ENCODE measurements around the gene PEX10.

The PEX10 gene

GRCh38 chr1:2388004-2388913 is 24.1 kb downstream of the PEX10 start:
- no peak for DNase-seq (ENCODE audit: low read depth in 2 of 2)

GRCh38 chr1:2386636-2387611 is 25.4 kb downstream of the PEX10 start:
- DNase-seq (ENCODE audit: low read depth in 2 of 2): no peak

- DNase-seq (ENCODE audit: low read depth in 2 of 2): no peak
These were observed 26.6 kb downstream of the PEX10 start for GRCh38 chr1:2385606-2386280.

- no peak for DNase-seq (ENCODE audit: low read depth in 2 of 2)
These were observed 27.4 kb downstream of the PEX10 start for GRCh38 chr1:2384941-2385481.

GRCh38 chr1:2384130-2384860 is 28.1 kb downstream of the PEX10 start:
- DNase-seq (ENCODE audit: low read depth in 2 of 2): no peak

GRCh38 chr1:2383576-2383975 is 28.8 kb downstream of the PEX10 start:
- no peak for DNase-seq (ENCODE audit: low read depth in 2 of 2)

- no peak for DNase-seq (ENCODE audit: low read depth in 2 of 2)
These were observed 29.6 kb downstream of the PEX10 start for GRCh38 chr1:2382621-2383361.

GRCh38 chr1:2381741-2382620 is 30.4 kb downstream of the PEX10 start:
- peak; percentile 52 to 59 for DNase-seq (ENCODE audit: low read depth in 2 of 2)

- DNase-seq (ENCODE audit: low read depth in 2 of 2): no peak
These were observed 31.4 kb downstream of the PEX10 start for GRCh38 chr1:2380816-2381591.

GRCh38 chr1:2379733-2380404 is 32.5 kb downstream of the PEX10 start:
- no peak for DNase-seq (ENCODE audit: low read depth in 2 of 2)

- DNase-seq (ENCODE audit: low read depth in 2 of 2): no peak
These were observed 33.2 kb downstream of the PEX10 start for GRCh38 chr1:2378956-2379732.

GRCh38 chr1:2378441-2378851 is 33.9 kb downstream of the PEX10 start:
- no peak for DNase-seq (ENCODE audit: low read depth in 2 of 2)

- DNase-seq (ENCODE audit: low read depth in 2 of 2): no peak
These were observed 34.5 kb downstream of the PEX10 start for GRCh38 chr1:2377751-2378440.

GRCh38 chr1:2376931-2377672 is 35.3 kb downstream of the PEX10 start:
- DNase-seq (ENCODE audit: low read depth in 2 of 2): no peak

- no peak for DNase-seq (ENCODE audit: low read depth in 2 of 2)
These were observed 36.1 kb downstream of the PEX10 start for GRCh38 chr1:2376261-2376741.

GRCh38 chr1:2375923-2376260 is 36.5 kb downstream of the PEX10 start:
- no peak for DNase-seq (ENCODE audit: low read depth in 2 of 2)

Data from stimulated activated CD4-positive, alpha-beta T cell treated with anti-CD3 and anti-CD28 coated beads, Interleukin-1b, Interleukin-23, amount 100 ng/mL, for 1 hour (primary cell).